IMR-90 (cell line): Measurements from ENCODE around the gene LDAH. TPM values are rescaled to one million over a fixed set of nuclear protein-coding genes. Genes with fewer than 3 reads are reported as not detected.

Source experiments
- ATAC-seq: fragments of 200-7000 bp; cut with Tn5 transposase; 2 replicates; pipeline ENCODE4 v1.9.1; 2020; ENCODE audit warnings: low read depth, mild to moderate bottlenecking, moderate library complexity
- BruUV-seq: library from RNA; stranded (reverse); fragments of 400-500 nt; replicated peaks from 2 replicates; lab custom pipeline; 2021; lab: Mats Ljungman, UMichigan
- CTCF ChIA-PET: fragments of 300-600 bp; formaldehyde crosslinking; extraction: SDS; loops from one replicate; lab custom pipeline; 2021; ENCODE audit warnings: antibody characterized with exemption; lab: Yijun Ruan, JAX
- POLR2A ChIA-PET: fragments of 300-600 bp; sonication (Branson Sonifier 250); formaldehyde crosslinking; loops from one replicate; lab custom pipeline; 2022; ENCODE audit warnings: antibody characterized with exemption; ENCODE audit not compliant: unreplicated experiment; lab: Charles Lee
- DNase-seq: peaks from one replicate; pipeline ENCODE4 v3.0.0; 2013
- H2AFZ ChIP-seq: replicated peaks from 2 replicates; pipeline ENCODE3; 2013; ENCODE audit warnings: low read length, mild to moderate bottlenecking; ENCODE audit not compliant: poor library complexity
- H2AK5ac ChIP-seq: 2 replicates; pipeline ENCODE4 v1.6.1; 2013; ENCODE audit warnings: low read depth, low read length, inconsistent platforms
- H2AK9ac ChIP-seq: replicated peaks from 2 replicates; pipeline ENCODE3; 2013; ENCODE audit warnings: mild to moderate bottlenecking, low read depth, low read length, moderate library complexity; ENCODE audit not compliant: poor library complexity
- H2BK120ac ChIP-seq: 2 replicates; pipeline ENCODE4 v1.6.1; 2013; ENCODE audit warnings: low read depth, low read length, inconsistent platforms
- H2BK15ac ChIP-seq: 3 replicates; pipeline ENCODE4 v1.6.1; 2013; ENCODE audit warnings: low read depth, low read length, inconsistent platforms
- H2BK20ac ChIP-seq: 2 replicates; pipeline ENCODE4 v1.6.1; 2013; ENCODE audit warnings: low read depth, mild to moderate bottlenecking, inconsistent platforms, low read length, moderate library complexity
- H2BK5ac ChIP-seq: 2 replicates; pipeline ENCODE4 v1.6.1; 2013; ENCODE audit warnings: mild to moderate bottlenecking, low read depth, low read length, inconsistent platforms; ENCODE audit not compliant: poor library complexity, severe bottlenecking
- H3K14ac ChIP-seq: replicated peaks from 2 replicates; pipeline ENCODE4 v1.6.1; 2013; ENCODE audit warnings: low read depth, low read length, inconsistent platforms
- H3K18ac ChIP-seq: 2 replicates; pipeline ENCODE4 v1.6.1; 2013; ENCODE audit warnings: low read depth, low read length, control low read depth
- H3K23ac ChIP-seq: 2 replicates; pipeline ENCODE4 v1.6.1; 2013; ENCODE audit warnings: low read depth, low read length, inconsistent platforms
- H3K27ac ChIP-seq: 2 replicates; pipeline ENCODE4 v1.5.1; 2013; ENCODE audit warnings: mild to moderate bottlenecking, control low read depth, low read length; ENCODE audit not compliant: insufficient read depth
- H3K27me3 ChIP-seq: 2 replicates; pipeline ENCODE4 v1.6.1; 2013; ENCODE audit warnings: low read length; ENCODE audit not compliant: control insufficient read depth, insufficient read depth
- H3K36me3 ChIP-seq: 2 replicates; pipeline ENCODE4 v1.6.1; 2013; ENCODE audit warnings: low read length, mixed read lengths; ENCODE audit not compliant: control insufficient read depth, insufficient read depth
- H3K4ac ChIP-seq: 2 replicates; pipeline ENCODE4 v1.6.1; 2013; ENCODE audit warnings: low read depth, low read length, inconsistent platforms
- H3K4me1 ChIP-seq: 2 replicates; pipeline ENCODE4 v1.6.1; 2013; ENCODE audit warnings: low read length, mixed read lengths; ENCODE audit not compliant: control insufficient read depth, insufficient read depth
- H3K4me2 ChIP-seq: 2 replicates; pipeline ENCODE4 v1.6.1; 2013; ENCODE audit warnings: low read depth, mild to moderate bottlenecking, control low read depth, low read length, moderate library complexity
- H3K4me3 ChIP-seq: 2 replicates; pipeline ENCODE4 v1.5.1; 2013; ENCODE audit warnings: low read depth, mild to moderate bottlenecking, control low read depth, low read length, moderate library complexity; ENCODE audit not compliant: insufficient read depth
- H3K56ac ChIP-seq: 2 replicates; pipeline ENCODE4 v1.6.1; 2013; ENCODE audit warnings: low read length, inconsistent platforms; ENCODE audit not compliant: insufficient read depth; ENCODE audit errors: extremely low read depth
- H3K79me1 ChIP-seq, 2 experiments: 2 replicates each; pipeline ENCODE4 v1.6.1; 2013; ENCODE audit warnings: low read length in 2 of 2, inconsistent platforms in 1 of 2, low read depth in 1 of 2
- H3K9ac ChIP-seq: 2 replicates; pipeline ENCODE4 v1.6.1; 2013; ENCODE audit warnings: low read depth, low read length, control low read depth
- H3K9me1 ChIP-seq: 2 replicates; pipeline ENCODE4 v1.6.1; 2013; ENCODE audit warnings: low read length, inconsistent platforms; ENCODE audit not compliant: insufficient read depth
- H3K9me3 ChIP-seq: 2 replicates; pipeline ENCODE4 v1.6.1; 2013; ENCODE audit warnings: low read length; ENCODE audit not compliant: control insufficient read depth, insufficient read depth
- H4K20me1 ChIP-seq: 2 replicates; pipeline ENCODE4 v1.6.1; 2013; ENCODE audit warnings: low read length, inconsistent platforms; ENCODE audit not compliant: insufficient read depth
- H4K5ac ChIP-seq: 2 replicates; pipeline ENCODE4 v1.6.1; 2013; ENCODE audit warnings: mild to moderate bottlenecking, low read depth, low read length, control low read depth
- H4K8ac ChIP-seq, 2 experiments: 2 replicates each; pipeline ENCODE4 v1.6.1; 2013; ENCODE audit warnings: low read depth in 2 of 2, low read length in 2 of 2, control low read depth in 1 of 2, inconsistent platforms in 1 of 2
- H4K91ac ChIP-seq: 2 replicates; pipeline ENCODE4 v1.6.1; 2013; ENCODE audit warnings: low read depth, low read length, inconsistent platforms; ENCODE audit not compliant: insufficient read depth
- CHD1 ChIP-seq: IDR thresholded peaks from 2 replicates; pipeline ENCODE4 v1.6.1; 2012; ENCODE audit warnings: low read depth, low read length, improper control_type of control experiment
- FOS ChIP-seq: fragments of 150-350 bp; IDR thresholded peaks from 2 replicates; pipeline ENCODE4 v1.6.1; 2016; ENCODE audit warnings: low read depth, low read length
- MAFK ChIP-seq: IDR thresholded peaks from 2 replicates; pipeline ENCODE4 v1.6.1; 2012; ENCODE audit warnings: low read depth, low read length, improper control_type of control experiment
- MXI1 ChIP-seq: IDR thresholded peaks from 2 replicates; pipeline ENCODE4 v1.6.1; 2012; ENCODE audit warnings: low read depth, mild to moderate bottlenecking, low read length, moderate library complexity, borderline replicate concordance
- POLR2A ChIP-seq: IDR thresholded peaks from 2 replicates; pipeline ENCODE4 v1.6.1; 2012; ENCODE audit warnings: mild to moderate bottlenecking, low read depth, low read length
- RAD21 ChIP-seq: IDR thresholded peaks from 2 replicates; pipeline ENCODE4 v1.6.1; 2012; ENCODE audit warnings: low read length, improper control_type of control experiment
- RCOR1 ChIP-seq: IDR thresholded peaks from 2 replicates; pipeline ENCODE4 v1.6.1; 2012; ENCODE audit warnings: mild to moderate bottlenecking, low read length, improper control_type of control experiment; ENCODE audit not compliant: insufficient replicate concordance
- RFX5 ChIP-seq: IDR thresholded peaks from 2 replicates; pipeline ENCODE4 v1.8.0; 2012; ENCODE audit warnings: low read depth, mild to moderate bottlenecking, low read length, moderate library complexity
- SMC3 ChIP-seq: fragments of 150-350 bp; IDR thresholded peaks from 2 replicates; pipeline ENCODE4 v1.6.1; 2016; ENCODE audit warnings: low read depth, mild to moderate bottlenecking, antibody characterized with exemption, low read length, moderate library complexity
- WGBS, 2 experiments: methylation state at CpG; one replicate each; pipeline versions ENCODE4 v1.1.5 to v1.1.7; 2013; ENCODE audit warnings: missing lambda C conversion rate in 2 of 2; ENCODE audit not compliant: insufficient read length in 1 of 2; ENCODE audit errors: extremely low coverage in 2 of 2; 5-methylcytosine and 5-hydroxymethylcytosine counted together
- dilution Hi-C: fragments of 300-500 bp; cut with HindIII; formaldehyde crosslinking; loops from one replicate; pipeline ENCODE4 v1.14.3; 2018; ENCODE audit warnings: low sequenced_read_pairs; ENCODE audit not compliant: unreplicated experiment
- in situ Hi-C: fragments of 300-500 bp; cut with MboI; formaldehyde crosslinking; loops from 3 replicates; pipeline ENCODE4 v1.14.3; 2019; ENCODE audit warnings: low sequenced_read_pairs, inconsistent platforms, mixed read lengths
- intact Hi-C: fragments of 100-400 bp; cut with micrococcal nuclease; formaldehyde crosslinking; loops from 2 replicates; pipeline ENCODE4 v1.10.0; 2022
- polyA plus RNA-seq, 3 experiments: library from polyadenylated mRNA; depleted of rRNA; stranded (reverse); fragments of >200 nt; gene quantifications; 2 replicates each; pipeline ENCODE4 v1.2.3, GENCODE V29; 2012; ENCODE audit warnings: low replicate concordance in 1 of 3
- total RNA-seq: library from RNA; depleted of rRNA; stranded (reverse); fragments of >200 nt; gene quantifications from 2 replicates; pipeline ENCODE4 v1.2.3, GENCODE V29; 2012
- TF ChIP-seq, protein P1 (sequence below): fragments of 150-350 bp; IDR thresholded peaks from 2 replicates; pipeline ENCODE4 v1.6.1; 2016; ENCODE audit warnings: low read depth, mild to moderate bottlenecking, low read length, moderate library complexity, borderline replicate concordance
- TF ChIP-seq, protein P2 (sequence below): conservative IDR thresholded peaks from 2 replicates; pipeline ENCODE4 v1.5.1; 2012; ENCODE audit warnings: mild to moderate bottlenecking, low read depth, low read length, improper control_type of control experiment

LDAH gene
- total and polyA plus RNA-seq, 2 of the 4 experiments (the other 2 are of a cell fraction): 12.1 to 31.7 TPM

DNA sequence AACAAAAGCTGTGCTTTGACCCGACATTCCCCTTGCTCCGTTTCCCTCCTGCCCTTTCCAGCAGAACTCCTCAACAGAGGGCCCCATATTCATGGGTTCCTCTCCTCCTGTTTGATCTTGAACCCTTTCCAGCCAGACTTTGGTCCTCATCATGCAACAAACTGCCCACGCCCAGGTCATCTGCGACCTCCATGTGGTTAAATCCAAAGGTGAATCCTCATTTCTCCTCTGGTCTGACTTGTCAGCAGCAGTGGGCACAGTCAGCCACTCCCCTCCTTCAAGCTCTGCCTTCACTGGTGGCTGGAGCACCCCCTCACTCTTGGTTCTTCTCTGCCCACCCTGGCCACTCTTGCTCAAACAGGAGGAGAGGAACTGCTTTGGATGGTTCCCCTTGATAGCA lies 174.7 kb downstream of the LDAH start:
- Histone ChIP-seq H3K4me3 (no peak overlapping the region), H3K4me2 (no peak overlapping the region), H3K14ac (no peak overlapping the region), H3K27ac (no peak overlapping the region), H2BK5ac (no peak overlapping the region), H3K36me3 (peaks cover 12% of the 10 kb centered on the region; the same call in 1 of the 2 replicates), H3K56ac (no peak overlapping the region), H3K18ac (no peak overlapping the region), H3K9me1 (peaks cover 9% of the 10 kb centered on the region), H2BK15ac (no peak overlapping the region), H2BK20ac (no peak overlapping the region), H3K4me1 (peaks cover 9% of the 10 kb centered on the region), H3K4ac (no peak overlapping the region), H3K9me3 (no peaks in the 10 kb centered on the region), H4K91ac (no peak overlapping the region), H4K8ac (no peak overlapping the region), H4K5ac (no peak overlapping the region), H2AK9ac (no peak overlapping the region), H3K23ac (no peak overlapping the region), H2AK5ac (no peak overlapping the region), H4K20me1 (peaks cover 8% of the 10 kb centered on the region; the same call in 1 of the 2 replicates), H2AFZ (no peak overlapping the region), H2BK120ac (no peak overlapping the region), H3K27me3 (no peaks in the 10 kb centered on the region), H3K9ac (no peak overlapping the region), H3K79me1 (peaks cover 10 to 38% of the 10 kb centered on the region in 2 experiments; a peak in 3 of 4 replicates)
- TF ChIP-seq POLR2A: no peak
- no peak for TF ChIP-seq RAD21
- no peak for TF ChIP-seq FOS
- no peak for TF ChIP-seq RCOR1
- no peak for TF ChIP-seq MAFK
- TF ChIP-seq, protein P1, sequence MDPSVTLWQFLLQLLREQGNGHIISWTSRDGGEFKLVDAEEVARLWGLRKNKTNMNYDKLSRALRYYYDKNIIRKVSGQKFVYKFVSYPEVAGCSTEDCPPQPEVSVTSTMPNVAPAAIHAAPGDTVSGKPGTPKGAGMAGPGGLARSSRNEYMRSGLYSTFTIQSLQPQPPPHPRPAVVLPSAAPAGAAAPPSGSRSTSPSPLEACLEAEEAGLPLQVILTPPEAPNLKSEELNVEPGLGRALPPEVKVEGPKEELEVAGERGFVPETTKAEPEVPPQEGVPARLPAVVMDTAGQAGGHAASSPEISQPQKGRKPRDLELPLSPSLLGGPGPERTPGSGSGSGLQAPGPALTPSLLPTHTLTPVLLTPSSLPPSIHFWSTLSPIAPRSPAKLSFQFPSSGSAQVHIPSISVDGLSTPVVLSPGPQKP: no peak
- TF ChIP-seq CHD1: no peak
- TF ChIP-seq MXI1: no peak
- TF ChIP-seq RFX5: no peak
- TF ChIP-seq, protein P2, sequence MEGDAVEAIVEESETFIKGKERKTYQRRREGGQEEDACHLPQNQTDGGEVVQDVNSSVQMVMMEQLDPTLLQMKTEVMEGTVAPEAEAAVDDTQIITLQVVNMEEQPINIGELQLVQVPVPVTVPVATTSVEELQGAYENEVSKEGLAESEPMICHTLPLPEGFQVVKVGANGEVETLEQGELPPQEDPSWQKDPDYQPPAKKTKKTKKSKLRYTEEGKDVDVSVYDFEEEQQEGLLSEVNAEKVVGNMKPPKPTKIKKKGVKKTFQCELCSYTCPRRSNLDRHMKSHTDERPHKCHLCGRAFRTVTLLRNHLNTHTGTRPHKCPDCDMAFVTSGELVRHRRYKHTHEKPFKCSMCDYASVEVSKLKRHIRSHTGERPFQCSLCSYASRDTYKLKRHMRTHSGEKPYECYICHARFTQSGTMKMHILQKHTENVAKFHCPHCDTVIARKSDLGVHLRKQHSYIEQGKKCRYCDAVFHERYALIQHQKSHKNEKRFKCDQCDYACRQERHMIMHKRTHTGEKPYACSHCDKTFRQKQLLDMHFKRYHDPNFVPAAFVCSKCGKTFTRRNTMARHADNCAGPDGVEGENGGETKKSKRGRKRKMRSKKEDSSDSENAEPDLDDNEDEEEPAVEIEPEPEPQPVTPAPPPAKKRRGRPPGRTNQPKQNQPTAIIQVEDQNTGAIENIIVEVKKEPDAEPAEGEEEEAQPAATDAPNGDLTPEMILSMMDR: no peak
- TF ChIP-seq SMC3: no peak
- ChIA-PET CTCF (no interaction called here), POLR2A (interaction anchor here (1.4 kb wide), 1 partner anchor 201 kb away, joined by 5 read pairs; the partner anchor contains the start of gene RHOB)
- intact Hi-C loops (no loop called here), in situ Hi-C loops (no loop called here), dilution Hi-C loops (loop anchor here (25.0 kb wide), 1 partner anchor 261 kb away; no protein-coding TSS in a partner anchor)
- no peak for ATAC-seq
- BruUV-seq: no TSS peak
- 91% methylated on average over 4 of the region's 4 CpGs; no CpG with 5 or more reads in 1 of the 2 experiments for WGBS, 2 experiments
- DNase-seq: no peak
